ENCODE results near the gene SRCIN1.

DNA sequence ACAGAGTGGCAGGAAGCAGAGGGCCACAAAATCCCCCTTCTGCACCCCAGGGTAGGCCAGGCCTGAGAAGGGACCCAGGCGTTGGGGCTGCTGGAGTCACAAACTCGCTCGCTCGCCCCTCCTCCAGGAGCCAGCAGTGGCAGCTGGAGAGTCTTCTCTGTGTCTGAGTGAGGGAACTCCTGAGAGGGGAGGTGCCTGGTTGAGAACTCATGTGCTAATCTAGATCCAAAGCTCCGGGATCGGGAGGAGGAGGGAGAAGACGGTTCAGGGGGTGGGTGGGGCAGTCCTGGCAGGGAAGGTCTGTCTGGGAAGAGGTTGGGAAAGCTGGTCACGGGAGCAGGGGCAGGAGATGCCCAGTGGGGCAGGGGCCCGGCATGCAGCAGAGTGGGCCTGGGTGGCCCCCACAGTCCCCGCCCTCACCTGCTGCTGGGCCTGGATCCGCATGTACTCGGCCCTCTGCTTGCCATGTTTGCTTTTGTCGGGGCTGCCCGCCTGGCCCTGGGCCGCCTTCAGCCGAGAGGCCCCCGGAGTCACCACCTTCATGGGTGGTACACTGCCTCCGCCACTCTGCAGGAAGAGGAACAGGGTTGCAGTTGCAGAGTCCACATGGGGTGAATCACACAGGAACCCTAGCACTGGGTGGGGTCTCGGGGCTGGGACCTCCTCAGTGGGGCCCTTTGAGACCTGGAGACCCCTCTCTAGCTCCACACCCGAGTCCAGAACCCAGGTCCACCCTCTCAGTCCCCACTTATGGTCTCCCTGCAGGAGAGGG lies 62.2 kb downstream of the SRCIN1 start:
- TF ChIP-seq, protein P1, sequence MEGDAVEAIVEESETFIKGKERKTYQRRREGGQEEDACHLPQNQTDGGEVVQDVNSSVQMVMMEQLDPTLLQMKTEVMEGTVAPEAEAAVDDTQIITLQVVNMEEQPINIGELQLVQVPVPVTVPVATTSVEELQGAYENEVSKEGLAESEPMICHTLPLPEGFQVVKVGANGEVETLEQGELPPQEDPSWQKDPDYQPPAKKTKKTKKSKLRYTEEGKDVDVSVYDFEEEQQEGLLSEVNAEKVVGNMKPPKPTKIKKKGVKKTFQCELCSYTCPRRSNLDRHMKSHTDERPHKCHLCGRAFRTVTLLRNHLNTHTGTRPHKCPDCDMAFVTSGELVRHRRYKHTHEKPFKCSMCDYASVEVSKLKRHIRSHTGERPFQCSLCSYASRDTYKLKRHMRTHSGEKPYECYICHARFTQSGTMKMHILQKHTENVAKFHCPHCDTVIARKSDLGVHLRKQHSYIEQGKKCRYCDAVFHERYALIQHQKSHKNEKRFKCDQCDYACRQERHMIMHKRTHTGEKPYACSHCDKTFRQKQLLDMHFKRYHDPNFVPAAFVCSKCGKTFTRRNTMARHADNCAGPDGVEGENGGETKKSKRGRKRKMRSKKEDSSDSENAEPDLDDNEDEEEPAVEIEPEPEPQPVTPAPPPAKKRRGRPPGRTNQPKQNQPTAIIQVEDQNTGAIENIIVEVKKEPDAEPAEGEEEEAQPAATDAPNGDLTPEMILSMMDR (conservative IDR thresholded peaks at IDR 0.05 in 1 of 2, IDR thresholded peaks at IDR 0.05 in 1 of 2; ENCODE audit: extremely low read depth in 1 of 2, insufficient read depth in 1 of 2, low read depth in 1 of 2, low read length in 2 of 2): no peak
- TF ChIP-seq EZH2 (IDR thresholded peaks at IDR 0.05; ENCODE audit: borderline replicate concordance, low read length): no peak

All from mammary epithelial cell (primary cell).